NOMO-1 treated with DMSO at 0.1 percent for 48 hours (cell line): ENCODE results near the gene CFAP298.
"Not testable (repeated sequence)": the region's sequence is repeated elsewhere in the genome, so short reads cannot be mapped to it uniquely, and the experiment has no call there.

Source experiments
- DNase-seq: peaks from one replicate; lab custom pipeline; 2025; ENCODE audit not compliant: unreplicated experiment; lab: John Stamatoyannopoulos, UW

CFAP298 gene

GRCh38 chr21:32569261-32570230 is 42.6 kb downstream of the CFAP298 start:
- peak; percentile 83 for DNase-seq

GRCh38 chr21:32567626-32568025 is 44.6 kb downstream of the CFAP298 start:
- no peak for DNase-seq

- no peak for DNase-seq
Observed at GRCh38 chr21:32566741-32567389, 45.3 kb downstream of the CFAP298 start.

GRCh38 chr21:32565856-32566465 is 46.2 kb downstream of the CFAP298 start:
- DNase-seq = no peak

GRCh38 chr21:32562915-32563314 is 49.3 kb downstream of the CFAP298 start:
- no peak for DNase-seq

GRCh38 chr21:32562426-32562825 is 49.8 kb downstream of the CFAP298 start:
- DNase-seq = no peak

GRCh38 chr21:32561476-32561875 is 50.7 kb downstream of the CFAP298 start:
- DNase-seq = not testable (repeated sequence)

GRCh38 chr21:32560896-32561295 is 51.3 kb downstream of the CFAP298 start:
- DNase-seq = no peak

- DNase-seq = no peak
Observed at GRCh38 chr21:32559006-32559610, 53.1 kb downstream of the CFAP298 start.

- DNase-seq = no peak
Observed at GRCh38 chr21:32558106-32558505, 54.1 kb downstream of the CFAP298 start.

- no peak for DNase-seq
Observed at GRCh38 chr21:32554832-32555638, 57.1 kb downstream of the CFAP298 start.

GRCh38 chr21:32549886-32550285 is 62.3 kb downstream of the CFAP298 start:
- DNase-seq = no peak

GRCh38 chr21:32549440-32549839 is 62.7 kb downstream of the CFAP298 start:
- no peak for DNase-seq
